ENCODE measurements around the gene ACACB.

DNA sequence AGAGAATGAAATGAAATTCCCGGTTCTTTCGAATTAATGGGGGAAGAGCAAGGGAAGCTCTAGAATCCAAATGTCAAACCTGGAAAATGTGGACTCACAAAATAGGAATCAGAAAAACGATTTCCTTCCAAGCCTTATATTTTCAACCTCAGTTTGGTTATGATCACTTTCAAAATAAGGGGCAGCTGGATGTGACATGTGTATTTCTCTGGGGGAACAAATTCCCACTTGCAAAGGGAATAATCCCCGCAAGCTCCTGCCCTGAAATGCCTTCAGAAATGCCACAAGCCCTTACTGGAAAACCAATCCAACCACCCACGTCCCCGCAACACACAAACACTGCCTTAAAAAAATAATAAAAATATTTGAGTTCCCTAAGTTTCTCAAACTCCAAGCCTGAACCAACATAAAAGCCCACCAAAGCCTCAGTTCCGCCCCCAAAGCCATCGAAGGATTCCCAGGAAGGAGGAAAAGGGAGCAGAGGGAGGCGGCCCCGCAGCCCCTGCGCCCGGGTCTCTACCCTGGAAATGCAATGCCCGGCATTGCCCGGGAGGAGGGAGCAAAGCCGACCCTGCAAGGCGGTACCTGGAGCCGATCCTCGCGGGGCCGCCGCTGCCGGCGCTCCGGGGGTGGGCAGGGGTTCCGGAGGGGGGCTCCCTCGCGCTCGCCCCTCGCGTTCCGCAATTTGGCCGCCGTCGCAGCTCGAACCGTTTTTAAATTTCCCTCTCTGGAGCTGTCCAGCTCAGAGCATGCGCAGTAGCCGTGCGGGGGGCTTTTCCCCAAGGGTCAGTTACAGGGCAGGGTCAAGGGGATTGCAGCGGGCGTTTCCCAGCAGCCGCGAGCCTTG lies 192.4 kb downstream of the ACACB start, which contains the start of gene FOXN4:
- TF ChIP-seq POLR2AphosphoS5 (IDR thresholded peaks at IDR 0.05; ENCODE audit: low read depth, low read length) (no peak), TAF1 (IDR thresholded peaks at IDR 0.05; ENCODE audit: borderline replicate concordance, insufficient read depth, low read length) (no peak), REST (IDR thresholded peaks at IDR 0.05; ENCODE audit: insufficient read depth in 1 of 2, low read depth in 2 of 2, low read length in 2 of 2) (peak; percentile 49 to 88; a peak in 2 of 4 replicates), FOXP2 (optimal IDR thresholded peaks at IDR 0.05; ENCODE audit: borderline replicate concordance, extremely low read depth, extremely low read length, insufficient read depth) (no peak)
